OCI-LY1 (cell line): Measurements from ENCODE around the gene PNPLA7.

Source experiments
- H2AFZ ChIP-seq: fragments of 200-600 bp; sonication (generic), shearing (Covaris generic); 2 replicates; pipeline ENCODE4 v1.6.0; 2014; ENCODE audit warnings: antibody characterized with exemption, mild to moderate bottlenecking, low read length
- H3F3A ChIP-seq: fragments of 200-600 bp; sonication (generic), shearing (Covaris generic); 2 replicates; pipeline ENCODE4 v1.6.0; 2014; ENCODE audit warnings: mild to moderate bottlenecking, antibody characterized with exemption, low read length, moderate library complexity; ENCODE audit not compliant: insufficient read depth
- H3K27ac ChIP-seq: fragments of 200-600 bp; sonication (generic); 2 replicates; pipeline ENCODE4 v1.5.1; 2014; ENCODE audit warnings: low read length, mixed run types, mild to moderate bottlenecking, low read depth; ENCODE audit not compliant: poor library complexity, severe bottlenecking
- H3K27me3 ChIP-seq: fragments of 200-600 bp; sonication (generic); 2 replicates; pipeline ENCODE4 v1.6.0; 2014; ENCODE audit warnings: antibody characterized with exemption, mild to moderate bottlenecking, low read length, moderate library complexity; ENCODE audit not compliant: insufficient read depth
- H3K36me3 ChIP-seq: fragments of 200-600 bp; sonication (generic); 2 replicates; pipeline ENCODE4 v1.6.1; 2014; ENCODE audit warnings: mild to moderate bottlenecking, antibody characterized with exemption, low read length, moderate library complexity, mixed read lengths; ENCODE audit not compliant: insufficient read depth
- H3K4me1 ChIP-seq: fragments of 200-600 bp; sonication (generic); 2 replicates; pipeline ENCODE4 v1.5.1; 2014; ENCODE audit warnings: mild to moderate bottlenecking, low read length, moderate library complexity; ENCODE audit not compliant: insufficient read depth, severe bottlenecking
- H3K4me2 ChIP-seq: fragments of 200-600 bp; sonication (generic), shearing (Covaris generic); 2 replicates; pipeline ENCODE4 v1.6.1; 2014; ENCODE audit warnings: low read length
- H3K4me3 ChIP-seq: fragments of 200-600 bp; sonication (generic); 2 replicates; pipeline ENCODE4 v1.5.1; 2014; ENCODE audit warnings: low read length, low read depth, mild to moderate bottlenecking, mixed read lengths; ENCODE audit not compliant: poor library complexity, severe bottlenecking
- H3K79me2 ChIP-seq: fragments of 200-600 bp; shearing (Covaris generic); 2 replicates; pipeline ENCODE4 v1.6.1; 2016; ENCODE audit warnings: mixed run types, low read length, mixed read lengths; ENCODE audit not compliant: insufficient read depth
- H3K9ac ChIP-seq: fragments of 200-600 bp; sonication (generic), shearing (Covaris generic); 2 replicates; pipeline ENCODE4 v1.6.1; 2014; ENCODE audit warnings: mild to moderate bottlenecking, low read length, mixed read lengths
- H3K9me2 ChIP-seq: fragments of 200-600 bp; sonication (generic), shearing (Covaris generic); 2 replicates; pipeline ENCODE4 v1.6.1; 2014; ENCODE audit warnings: low read depth, mild to moderate bottlenecking, low read length, mixed read lengths
- H3K9me3 ChIP-seq: fragments of 200-600 bp; shearing (Covaris generic); 2 replicates; pipeline ENCODE4 v1.6.1; 2014; ENCODE audit warnings: low read length, mixed read lengths
- H4K20me1 ChIP-seq: fragments of 200-600 bp; sonication (generic), shearing (Covaris generic); 2 replicates; pipeline ENCODE4 v1.6.0; 2016; ENCODE audit warnings: mild to moderate bottlenecking, low read length; ENCODE audit not compliant: insufficient read depth
- EZH2 ChIP-seq: fragments of 200-600 bp; sonication (generic), shearing (Covaris generic); IDR thresholded peaks from 2 replicates; pipeline ENCODE4 v1.8.0; 2017; ENCODE audit warnings: borderline replicate concordance, mixed run types, mild to moderate bottlenecking, antibody characterized with exemption, low read length, moderate library complexity, mixed read lengths
- TF ChIP-seq, protein P1 (sequence below): fragments of 200-600 bp; sonication (generic), shearing (Covaris generic); IDR thresholded peaks from 2 replicates; pipeline ENCODE4 v1.5.1; 2017; ENCODE audit warnings: mild to moderate bottlenecking, antibody characterized with exemption, low read length, moderate library complexity, mixed read lengths

The PNPLA7 gene

GRCh38 chr9:137531099-137531765 lies 19.0 kb downstream of the PNPLA7 start:
- Histone ChIP-seq H3K79me2 (no peaks in the 10 kb centered on the region), H2AFZ (no peak overlapping the region), H3K27me3 (no peaks in the 10 kb centered on the region), H3K9me2 (no peaks in the 10 kb centered on the region), H3K9ac (no peak overlapping the region), H4K20me1 (no peaks in the 10 kb centered on the region), H3F3A (no peaks in the 10 kb centered on the region), H3K4me3 (no peak overlapping the region), H3K4me1 (peaks cover 19% of the 10 kb centered on the region), H3K36me3 (no peaks in the 10 kb centered on the region), H3K4me2 (no peak overlapping the region), H3K27ac (no peak overlapping the region), H3K9me3 (no peaks in the 10 kb centered on the region)
- TF ChIP-seq, protein P1, sequence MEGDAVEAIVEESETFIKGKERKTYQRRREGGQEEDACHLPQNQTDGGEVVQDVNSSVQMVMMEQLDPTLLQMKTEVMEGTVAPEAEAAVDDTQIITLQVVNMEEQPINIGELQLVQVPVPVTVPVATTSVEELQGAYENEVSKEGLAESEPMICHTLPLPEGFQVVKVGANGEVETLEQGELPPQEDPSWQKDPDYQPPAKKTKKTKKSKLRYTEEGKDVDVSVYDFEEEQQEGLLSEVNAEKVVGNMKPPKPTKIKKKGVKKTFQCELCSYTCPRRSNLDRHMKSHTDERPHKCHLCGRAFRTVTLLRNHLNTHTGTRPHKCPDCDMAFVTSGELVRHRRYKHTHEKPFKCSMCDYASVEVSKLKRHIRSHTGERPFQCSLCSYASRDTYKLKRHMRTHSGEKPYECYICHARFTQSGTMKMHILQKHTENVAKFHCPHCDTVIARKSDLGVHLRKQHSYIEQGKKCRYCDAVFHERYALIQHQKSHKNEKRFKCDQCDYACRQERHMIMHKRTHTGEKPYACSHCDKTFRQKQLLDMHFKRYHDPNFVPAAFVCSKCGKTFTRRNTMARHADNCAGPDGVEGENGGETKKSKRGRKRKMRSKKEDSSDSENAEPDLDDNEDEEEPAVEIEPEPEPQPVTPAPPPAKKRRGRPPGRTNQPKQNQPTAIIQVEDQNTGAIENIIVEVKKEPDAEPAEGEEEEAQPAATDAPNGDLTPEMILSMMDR: no peak
- TF ChIP-seq EZH2: no peak

DNA sequence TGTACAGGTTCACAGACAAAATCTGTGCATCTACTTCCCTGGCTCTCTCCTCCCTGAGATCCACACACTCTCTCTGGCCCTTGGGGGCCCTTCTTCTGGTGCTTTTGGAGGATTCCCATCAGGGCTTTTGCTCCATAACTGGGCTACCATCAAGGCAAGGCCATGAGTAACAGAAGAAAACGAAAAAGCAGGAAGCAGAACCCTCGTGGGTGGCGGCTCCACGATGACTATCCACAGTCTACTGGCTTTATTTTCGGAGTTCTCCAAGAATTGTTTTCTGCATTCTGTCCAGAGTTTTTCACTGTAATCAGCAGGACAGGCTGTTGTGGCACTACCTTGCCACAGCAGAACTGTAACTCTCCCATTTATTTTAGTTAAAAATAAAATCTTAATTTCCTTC lies 19.9 kb downstream of the PNPLA7 start:
- TF ChIP-seq, protein P1: no peak
- TF ChIP-seq EZH2: no peak
- H4K20me1 ChIP-seq: no peaks in the 10 kb centered on the region
- H3K4me1 ChIP-seq: peaks cover 15% of the 10 kb centered on the region
- H3K4me2 ChIP-seq: no peak overlapping the region
- no peak overlapping the region for H3K27ac ChIP-seq
- no peaks in the 10 kb centered on the region for H3K27me3 ChIP-seq
- no peaks in the 10 kb centered on the region for H3K36me3 ChIP-seq
- no peaks in the 10 kb centered on the region for H3K79me2 ChIP-seq
- no peak overlapping the region for H2AFZ ChIP-seq
- no peaks in the 10 kb centered on the region for H3K9me3 ChIP-seq
- H3F3A ChIP-seq: no peaks in the 10 kb centered on the region
- H3K4me3 ChIP-seq: no peak overlapping the region
- H3K9ac ChIP-seq: no peak overlapping the region
- H3K9me2 ChIP-seq: no peaks in the 10 kb centered on the region

- no peaks in the 10 kb centered on the region for H3K9me2 ChIP-seq
- no peaks in the 10 kb centered on the region for H3F3A ChIP-seq
- TF ChIP-seq, protein P1: no peak
- no peak for TF ChIP-seq EZH2
- no peak overlapping the region for H3K4me2 ChIP-seq
- no peaks in the 10 kb centered on the region for H3K36me3 ChIP-seq
- no peak overlapping the region for H3K9ac ChIP-seq
- H3K9me3 ChIP-seq: no peaks in the 10 kb centered on the region
- no peaks in the 10 kb centered on the region for H3K79me2 ChIP-seq
- no peak overlapping the region for H3K27ac ChIP-seq
- H4K20me1 ChIP-seq: no peaks in the 10 kb centered on the region
- peaks cover 4% of the 10 kb centered on the region for H3K4me1 ChIP-seq
- no peaks in the 10 kb centered on the region for H3K27me3 ChIP-seq
- H2AFZ ChIP-seq: no peak overlapping the region
- H3K4me3 ChIP-seq: no peak overlapping the region
Observed at GRCh38 chr9:137524981-137525317, 25.3 kb downstream of the PNPLA7 start.
